Activated CD8-positive, alpha-beta memory T cell treated with anti-CD3 and anti-CD28 coated beads, Interleukin-2, amount 50 U/mL, for 48 hours (primary cell): ENCODE measurements around the gene DBP.

Source experiments
- DNase-seq: peaks from one replicate; pipeline ENCODE4 v3.0.0-alpha.2; 2020

The DBP gene

DNA sequence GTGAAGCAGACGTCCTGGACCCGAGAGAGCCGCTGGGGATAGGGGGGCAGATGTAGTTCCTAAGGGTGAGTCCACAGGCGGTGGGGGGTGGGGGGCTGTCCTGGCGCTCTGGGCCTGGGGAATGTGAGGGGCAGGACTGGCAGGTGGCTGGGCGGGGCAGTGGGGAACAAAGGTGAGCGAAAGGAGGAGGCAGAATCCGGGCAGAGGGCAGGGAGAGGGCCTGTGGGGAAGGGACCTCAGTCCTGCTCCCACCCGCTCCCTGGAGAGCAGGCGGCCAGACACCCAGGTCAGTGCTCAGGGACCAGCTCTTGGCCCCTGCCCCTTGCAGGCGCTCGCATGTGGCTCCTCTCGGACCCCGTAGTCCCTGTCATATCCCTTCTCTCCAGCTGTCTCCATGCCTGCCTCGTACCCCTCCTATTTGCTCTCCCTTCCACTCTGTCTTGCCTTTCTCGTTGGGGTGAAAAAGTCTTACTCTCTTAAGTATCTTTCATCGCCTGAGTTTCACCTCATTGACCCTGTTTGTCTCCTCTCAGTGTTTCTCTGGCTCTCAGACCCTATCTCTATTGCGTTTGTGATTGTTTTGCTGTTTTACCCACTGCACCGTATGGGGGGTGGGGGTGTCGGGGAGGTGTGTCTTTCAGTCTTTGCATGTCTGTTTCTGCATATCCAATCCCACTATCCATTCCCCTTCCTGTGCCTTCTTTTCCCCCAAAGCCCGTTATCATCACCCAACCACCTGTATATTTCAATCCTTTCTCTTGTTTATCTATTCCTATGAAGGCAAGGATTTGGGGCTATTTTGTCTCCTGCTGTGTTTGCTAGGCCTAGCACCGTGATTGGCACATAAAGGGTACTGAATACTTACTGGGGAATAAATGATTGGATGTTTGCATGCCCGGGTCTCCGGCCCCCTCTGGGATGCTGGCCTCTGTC, 12.1 kb downstream of the DBP start:
- DNase-seq, result no peak

DNA sequence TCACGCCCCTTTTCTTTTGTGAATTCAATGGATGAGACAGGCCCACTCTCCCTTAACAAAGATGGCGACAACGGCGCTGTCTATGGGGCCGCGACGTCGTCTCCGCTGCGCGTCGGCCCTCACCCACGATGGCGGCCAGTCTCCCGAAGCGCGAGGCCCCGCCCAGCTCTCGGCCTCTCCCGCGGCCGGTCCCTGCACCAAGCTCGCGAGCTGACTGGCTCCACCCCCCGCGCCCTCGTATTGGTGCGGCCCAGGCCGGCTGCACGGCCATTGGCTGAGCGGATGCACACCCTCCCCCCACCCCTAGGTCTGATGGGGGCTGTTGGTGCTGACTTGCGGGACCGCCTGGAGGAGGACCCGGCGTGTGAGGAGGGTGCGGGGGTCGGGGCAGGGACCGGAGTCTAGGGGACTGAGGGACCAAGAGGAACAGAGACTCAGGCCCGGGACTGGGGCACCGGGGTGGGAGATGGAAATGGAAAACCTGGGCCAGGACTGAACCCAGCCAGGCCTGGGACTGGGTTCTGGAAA, 13.0 kb downstream of the DBP start:
- peak; percentile 98 for DNase-seq

DNA sequence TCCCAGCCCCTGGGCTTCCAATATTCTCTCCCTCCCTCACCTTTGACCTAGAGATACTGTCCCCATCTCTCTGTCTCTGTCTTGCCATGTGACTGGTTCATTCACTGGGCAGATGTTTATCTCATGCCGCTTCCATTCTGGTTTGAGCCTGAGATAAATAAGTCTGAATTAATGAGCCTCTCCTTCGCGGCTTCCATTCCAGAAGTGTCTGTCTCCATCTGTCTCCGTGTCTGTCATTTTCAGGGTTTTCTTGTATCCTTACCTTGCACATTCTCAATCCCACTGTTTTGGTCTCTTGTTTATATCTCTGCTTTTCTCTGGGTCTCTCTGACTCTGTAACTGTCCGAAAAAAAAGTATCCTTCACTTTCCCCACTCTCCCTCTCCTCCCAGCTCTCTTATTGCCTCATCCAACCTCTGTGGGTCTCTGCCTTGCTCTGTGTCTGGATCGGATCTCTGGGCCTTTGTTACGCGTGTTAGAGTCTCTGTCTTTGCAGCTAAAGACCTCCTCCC, 13.6 kb downstream of the DBP start:
- DNase-seq, result no peak

DNA sequence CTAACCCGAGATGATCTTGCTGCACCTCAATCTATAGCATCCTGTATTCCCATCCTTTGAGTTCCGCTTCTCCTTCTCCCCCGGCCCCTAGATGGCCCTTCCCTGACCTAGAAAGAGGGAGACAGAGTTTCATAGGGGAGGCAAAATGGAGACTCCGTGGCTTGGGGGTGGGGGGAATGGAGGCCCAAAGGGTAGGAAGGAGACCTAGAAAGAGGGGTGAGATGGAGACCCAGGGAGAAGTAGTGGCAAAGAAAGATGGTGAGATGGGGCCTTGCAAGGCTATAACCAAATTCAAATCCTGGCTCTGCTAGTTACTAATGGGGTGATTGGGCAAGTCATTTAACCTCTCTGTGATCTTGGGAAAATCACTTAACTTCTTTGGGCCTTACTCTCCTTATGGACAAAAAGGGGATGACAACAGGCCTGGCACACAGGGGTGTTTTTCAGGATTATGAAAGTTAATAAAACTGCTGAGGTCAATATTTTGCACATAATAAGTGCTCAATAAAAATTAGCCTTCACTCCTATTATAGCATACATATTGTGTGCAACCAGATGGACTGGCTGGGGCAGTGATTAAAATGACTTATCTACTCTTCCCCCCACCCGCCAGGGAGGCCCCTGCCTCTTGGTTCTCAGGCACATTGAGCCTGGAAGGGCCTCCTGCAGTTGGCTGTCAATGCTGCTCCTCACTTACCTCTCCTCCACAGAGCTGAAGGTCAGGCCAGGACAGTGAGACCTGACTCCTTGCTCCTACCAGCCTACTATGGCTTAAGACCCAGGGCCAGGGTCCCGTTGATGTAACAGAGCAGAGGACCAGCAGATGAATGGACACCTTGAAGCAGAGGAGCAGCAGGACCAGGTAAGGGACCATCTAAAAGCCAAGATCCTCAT, 17.2 kb downstream of the DBP start:
- DNase-seq, result no peak

DNA sequence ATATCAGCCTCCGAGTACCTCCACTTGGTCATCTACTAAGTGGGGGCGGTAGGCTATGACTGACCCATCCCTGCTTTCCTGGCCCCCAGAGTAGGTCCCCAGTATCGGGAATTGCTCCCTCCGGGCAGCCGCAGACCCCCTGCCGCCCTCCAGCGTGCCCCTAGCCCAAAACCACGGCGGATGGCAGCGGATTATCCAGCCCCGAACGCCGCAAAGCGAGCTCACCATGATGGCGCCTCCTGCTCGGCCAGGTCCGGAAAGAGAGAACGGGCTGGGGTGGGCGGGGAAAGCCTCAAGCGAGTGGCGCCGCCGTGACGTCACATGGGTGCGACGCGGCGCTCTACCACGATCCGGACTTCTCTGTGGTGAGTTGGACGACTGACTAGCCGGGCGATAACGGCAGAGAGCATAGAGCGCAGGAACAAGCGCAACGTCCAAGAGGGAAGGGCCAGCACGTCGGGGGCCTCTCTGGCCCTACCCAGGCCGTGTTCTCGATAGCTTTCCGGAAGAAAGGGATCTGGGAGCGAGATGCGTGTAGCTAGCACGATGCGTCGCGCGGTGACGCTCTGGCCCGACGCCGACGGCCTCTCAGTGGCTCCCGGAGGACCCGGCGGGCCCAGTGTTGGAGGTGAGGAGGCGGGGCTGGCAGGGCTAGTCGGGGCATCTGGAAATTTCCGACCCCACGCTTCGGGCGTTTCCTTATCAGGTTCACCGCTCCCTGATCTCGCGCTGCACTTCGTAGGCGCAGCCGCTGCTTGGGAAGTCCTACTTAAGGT, 18.1 kb downstream of the DBP start, which contains the start of the genes RPL18 and SPHK2:
RPL18 (minus strand) TSS at position 263 of the 776 bp plus-strand sequence; CDS start at position 228, 35 bp downstream.
SPHK2 (plus strand) TSS at position 591 of the 776 bp plus-strand sequence. CDS start 1,009 bp downstream, outside the sequence.
- DNase-seq, result peak; percentile 98

DNA sequence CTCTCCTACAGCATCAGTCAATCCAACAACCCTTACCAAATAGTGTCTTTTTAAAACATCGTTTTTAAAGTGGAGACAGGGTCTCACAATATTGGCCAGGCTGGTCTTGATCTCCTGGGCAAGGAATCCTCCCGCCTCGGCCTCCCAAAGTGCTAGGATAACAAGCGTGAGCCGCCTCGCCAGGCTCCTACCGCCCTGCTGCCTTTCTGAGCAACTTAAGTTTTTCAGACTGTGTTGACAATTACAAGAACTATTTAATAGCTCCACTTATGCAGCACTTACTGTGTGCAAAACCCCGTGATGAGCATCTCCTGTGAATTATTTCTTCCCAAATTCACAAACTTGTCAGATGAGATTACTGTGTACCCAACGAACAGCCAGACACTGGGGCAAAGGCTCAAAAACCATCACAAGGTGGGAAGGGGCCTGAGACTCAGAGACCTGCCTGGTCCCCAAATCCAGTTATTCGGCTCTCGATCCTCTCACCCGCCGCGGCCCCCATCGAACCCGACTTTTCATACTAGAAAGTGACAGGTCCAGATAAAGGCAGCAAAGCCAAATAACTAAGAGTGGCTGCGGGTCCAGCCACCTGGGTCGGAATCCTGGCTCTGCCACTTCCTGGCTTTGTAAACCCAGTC, 18.8 kb downstream of the DBP start:
- DNase-seq, result no peak

DNA sequence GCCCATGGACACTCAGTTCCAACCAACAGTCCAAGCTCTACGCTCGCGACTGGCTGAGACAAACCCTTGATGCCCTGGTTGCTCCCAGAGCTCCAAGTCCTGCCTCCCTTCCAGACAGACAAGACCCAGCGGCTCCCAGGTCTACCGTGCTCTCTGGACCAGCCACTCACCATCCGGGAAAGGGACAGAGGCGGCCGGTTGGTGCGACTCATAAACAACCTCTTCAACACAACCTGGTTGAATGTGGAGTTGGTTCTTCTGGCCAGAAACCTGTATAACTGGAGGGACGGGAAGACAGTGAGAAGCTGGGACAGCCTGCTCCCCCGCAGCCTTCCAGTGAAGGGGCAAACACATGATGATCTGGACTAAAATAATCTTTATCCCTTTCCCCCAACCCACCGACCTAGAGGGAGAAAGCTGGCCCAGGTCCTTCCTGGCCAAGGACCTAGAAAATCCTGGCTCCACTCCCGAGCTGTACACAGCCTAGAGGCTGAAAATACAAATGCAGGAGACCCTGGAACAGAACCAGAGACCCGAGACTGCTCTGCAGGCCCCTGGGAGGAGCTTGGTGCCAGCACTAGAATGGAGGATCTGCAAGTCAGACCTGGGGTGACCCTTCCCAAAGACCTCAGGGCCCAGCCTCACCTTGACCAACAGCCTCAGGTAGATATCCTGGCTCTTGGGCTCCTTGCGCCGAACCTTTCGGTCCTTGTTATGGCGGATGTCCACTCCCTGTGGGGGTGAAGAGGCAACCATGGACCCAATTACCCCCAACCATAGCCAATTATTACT, 19.8 kb downstream of the DBP start:
- no peak for DNase-seq

DNA sequence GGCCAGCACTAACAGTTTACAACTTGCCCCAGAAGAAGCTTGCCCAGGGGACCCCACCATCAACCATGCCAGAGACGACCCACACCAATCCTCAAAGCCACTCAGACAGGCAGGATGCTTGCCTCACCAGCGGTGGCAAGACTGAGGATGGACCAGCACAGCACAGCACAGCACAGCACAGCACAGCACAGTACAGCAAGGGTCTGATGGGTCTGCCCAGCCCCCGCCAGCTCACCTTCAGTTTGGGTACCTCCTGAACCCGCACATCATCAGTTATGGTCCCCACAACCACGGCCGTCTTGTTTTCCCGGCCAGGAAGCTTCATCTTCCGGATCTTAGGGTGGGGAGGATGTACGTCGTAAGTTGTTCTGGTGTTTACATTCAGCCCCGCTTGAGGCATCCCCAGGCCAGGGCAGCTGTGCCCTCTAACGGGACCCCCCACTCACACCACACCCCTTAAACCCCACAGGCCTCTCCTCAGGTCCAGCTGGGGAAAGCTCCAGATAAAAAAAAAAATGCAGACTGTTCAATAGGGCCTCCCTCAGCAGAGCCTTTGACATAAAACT, 20.6 kb downstream of the DBP start:
- DNase-seq, result no peak

DNA sequence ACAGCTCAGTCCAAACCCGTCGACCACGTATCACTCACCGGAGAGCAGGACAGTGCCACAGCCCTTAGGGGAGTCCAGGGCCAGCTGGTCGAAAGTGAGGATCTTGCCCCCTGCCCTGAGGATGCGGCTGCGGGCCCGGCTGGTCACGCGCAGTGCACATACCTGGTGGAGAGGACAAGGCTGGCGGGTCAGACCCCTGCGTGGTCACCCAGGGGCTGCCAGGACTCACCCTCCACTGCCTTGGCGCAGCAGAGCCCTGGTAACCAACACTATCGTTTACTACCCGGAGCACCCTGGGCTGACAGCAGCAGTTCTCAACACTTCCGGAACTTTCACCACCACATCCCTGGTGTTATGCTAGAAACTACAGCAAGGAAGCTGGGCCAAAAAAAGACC, 21.1 kb downstream of the DBP start:
- no peak for DNase-seq

DNA sequence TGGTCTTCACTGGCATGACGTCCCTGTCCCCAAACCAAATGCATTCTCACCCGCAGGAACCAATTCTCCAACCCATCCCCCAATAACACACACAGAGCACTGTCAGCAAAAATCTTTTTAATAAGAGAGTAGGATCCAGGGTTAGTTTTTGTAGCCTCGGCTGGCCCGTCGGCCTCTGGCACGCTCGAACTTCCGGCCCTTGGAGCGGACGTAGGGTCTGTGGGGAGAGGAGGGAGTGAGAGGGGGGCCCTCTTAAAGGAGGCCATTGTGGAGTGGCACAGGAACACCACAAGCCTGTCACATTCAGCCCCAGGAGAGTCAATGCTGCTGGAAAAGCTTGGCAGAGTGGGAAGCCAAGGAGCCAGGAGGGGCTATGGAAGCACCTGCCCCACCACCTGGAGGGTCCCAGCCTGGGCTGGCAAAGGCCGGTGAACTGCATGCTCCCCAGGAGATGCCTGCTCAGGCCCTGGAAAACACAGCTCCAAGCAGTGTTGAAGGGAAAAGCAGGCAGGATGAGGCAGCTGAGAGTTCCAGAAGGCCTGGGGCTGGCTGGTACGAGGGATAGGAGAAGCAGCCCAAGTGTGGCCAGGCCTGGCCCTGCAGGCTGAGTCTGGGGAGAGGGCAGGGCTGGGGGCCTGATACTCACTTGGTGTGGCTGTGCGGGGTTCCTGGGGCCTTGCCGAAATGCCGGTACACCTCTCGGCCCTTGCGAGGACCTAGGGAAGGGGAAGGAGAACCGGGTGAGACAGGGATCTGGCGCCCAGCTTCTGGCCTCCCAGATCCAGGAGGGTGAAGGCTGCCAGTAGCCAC, 21.7 kb downstream of the DBP start:
- DNase-seq, result peak; percentile 54

DNA sequence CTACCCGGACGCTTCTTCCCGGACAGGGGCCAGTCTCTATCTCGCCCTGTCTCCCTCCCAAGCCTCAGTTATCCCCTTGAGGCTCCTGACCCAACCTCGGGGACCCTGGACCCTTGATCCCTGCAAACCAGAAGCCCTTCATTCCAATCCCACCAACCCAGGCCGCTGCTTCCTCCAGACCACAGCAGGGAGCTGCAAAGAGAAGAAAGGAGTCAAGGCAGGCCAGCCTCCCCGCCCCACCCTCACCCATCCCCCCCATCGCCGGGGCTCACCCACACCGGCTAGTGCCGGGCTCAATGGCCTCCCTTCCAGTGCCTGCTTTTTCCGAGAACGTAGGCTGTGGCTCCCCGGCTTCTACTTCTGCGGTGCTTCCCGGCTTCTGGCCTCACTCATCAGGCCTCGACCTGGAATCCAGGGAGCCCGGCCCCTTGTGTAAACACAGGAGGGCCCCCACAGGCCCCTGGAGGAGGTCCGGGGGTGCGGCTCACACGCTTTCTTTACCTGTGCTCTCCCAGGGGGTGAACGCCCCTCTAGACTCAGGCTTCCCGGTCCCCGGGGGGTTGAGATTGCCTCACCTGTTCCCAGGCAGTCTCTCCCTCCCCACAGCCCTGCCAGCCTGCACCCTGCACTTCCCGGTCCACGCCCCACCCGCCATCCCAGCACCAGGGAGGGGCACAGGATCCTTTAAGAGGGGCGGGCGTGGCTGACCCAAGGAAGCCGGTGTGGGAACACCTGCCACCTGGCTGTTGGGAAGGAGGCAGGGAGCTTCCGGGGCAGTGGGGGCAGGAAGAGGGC, 22.5 kb downstream of the DBP start, which contains the start of gene FAM83E:
FAM83E (minus strand) TSS at position 641 of the 795 bp plus-strand sequence. CDS start 1,704 bp downstream, outside the sequence.
- peak; percentile 75 for DNase-seq

DNA sequence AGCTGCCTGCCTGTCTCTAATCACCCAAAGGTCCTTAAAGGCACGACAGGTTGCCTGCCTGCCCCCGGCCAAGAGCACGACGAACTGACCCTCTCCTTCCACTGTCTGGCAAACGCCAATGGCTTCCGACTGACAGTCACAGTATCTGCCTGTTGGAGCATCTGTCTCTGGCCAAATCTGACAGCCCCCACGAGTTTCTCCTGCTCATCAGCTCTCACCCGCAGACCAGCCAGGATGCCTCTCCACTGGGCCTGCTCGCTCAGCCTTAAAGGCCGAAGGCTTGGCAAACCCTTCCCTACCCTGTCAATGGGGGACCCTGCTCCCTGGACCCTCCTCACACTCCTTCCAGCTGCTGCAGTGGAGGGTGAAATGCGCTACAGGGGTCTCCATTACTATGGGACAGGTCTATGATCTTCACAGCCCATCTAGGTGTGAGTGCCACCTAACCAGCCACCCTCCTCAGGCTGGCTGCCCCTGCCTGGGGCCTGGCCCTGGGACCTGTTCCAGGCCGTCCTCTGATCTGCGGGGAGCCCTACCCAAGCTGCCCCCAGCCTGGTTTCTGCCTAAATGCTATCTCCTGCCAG, 23.2 kb downstream of the DBP start:
- peak; percentile 80 for DNase-seq

DNA sequence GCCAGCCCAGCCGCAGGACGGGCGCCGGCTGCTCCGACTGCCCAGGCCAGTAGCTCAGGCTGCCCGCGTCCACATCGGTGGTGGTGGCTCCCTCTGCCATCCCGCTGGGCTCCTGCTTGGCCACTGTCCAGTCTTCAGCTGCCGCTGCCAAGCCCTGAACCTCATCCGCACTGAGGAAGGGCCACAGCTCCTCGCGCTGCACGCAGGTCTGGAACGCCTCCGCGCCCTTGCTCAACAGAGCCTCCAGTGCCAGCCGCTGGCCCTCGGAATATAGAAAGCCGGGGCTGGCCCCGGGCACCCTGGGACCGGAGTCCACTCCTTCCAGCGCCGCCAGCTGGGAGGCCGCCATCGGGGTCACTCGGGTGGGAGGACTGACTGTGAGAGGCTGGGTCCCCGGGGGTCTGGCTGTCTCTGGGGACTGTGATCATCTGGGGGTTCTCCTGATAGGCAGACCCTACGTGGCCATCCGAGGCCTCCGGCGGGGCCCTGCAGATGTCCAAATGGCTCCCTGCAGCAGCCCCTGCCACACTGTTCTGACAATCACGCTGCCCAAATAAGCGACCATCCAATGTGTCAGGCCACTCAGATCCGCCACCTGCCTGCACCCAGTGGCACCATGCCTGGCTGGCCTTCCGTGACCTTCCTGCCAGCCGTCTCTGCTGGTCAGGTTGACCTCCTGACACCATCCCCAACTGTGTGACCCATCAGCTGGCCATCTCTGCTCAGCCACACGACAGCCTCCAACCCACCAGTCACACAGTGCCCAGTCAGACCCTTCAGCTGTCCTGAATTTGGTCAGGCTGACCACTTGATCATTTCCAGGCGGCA, 23.9 kb downstream of the DBP start:
- peak; percentile 76 for DNase-seq

DNA sequence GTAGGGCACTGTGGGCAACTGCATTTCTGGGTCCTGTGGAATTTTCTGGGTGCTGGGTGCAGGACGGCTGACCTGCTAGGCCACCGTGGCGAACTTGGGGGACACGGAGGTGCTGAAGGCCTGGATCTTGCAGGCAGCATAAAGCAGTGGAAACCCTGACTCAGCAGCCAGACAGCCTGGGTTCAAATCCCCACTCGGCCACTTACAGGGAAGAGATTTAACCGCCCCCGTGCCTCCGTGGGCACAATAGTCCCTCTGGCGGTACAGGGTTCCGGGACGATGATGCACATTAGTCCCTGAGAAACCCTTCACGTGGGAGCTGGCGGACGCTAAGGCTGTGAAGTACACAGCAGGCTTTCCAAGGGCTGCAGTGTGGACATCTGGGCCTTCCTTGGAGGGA, 25.3 kb downstream of the DBP start:
- DNase-seq, result no peak

DNA sequence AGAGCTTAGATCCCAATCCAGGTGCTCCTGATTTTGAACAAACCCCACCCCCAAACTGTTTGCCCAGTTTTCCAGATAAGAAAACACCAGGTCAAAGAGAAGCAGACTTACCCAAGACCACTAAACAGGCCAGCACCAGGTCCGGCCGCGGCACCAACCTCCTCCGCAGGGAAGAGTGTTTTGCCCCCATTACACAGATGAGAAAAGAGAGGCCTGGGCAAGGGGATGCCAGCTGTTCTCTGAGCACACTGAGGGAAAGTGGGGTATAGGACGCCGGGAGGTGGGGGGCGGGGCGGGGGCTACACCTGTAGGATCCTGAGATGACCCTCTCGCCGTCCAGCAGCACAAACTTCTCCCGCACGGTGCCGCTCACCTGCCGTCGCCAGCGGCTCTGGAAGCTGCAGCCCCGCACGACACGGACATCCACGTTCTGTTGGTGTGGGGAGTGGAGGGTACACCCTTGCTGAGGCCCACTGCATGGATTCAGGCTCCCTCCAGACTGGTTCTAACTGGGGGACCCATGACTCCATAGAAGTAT, 27.5 kb downstream of the DBP start:
- DNase-seq, result no peak

DNA sequence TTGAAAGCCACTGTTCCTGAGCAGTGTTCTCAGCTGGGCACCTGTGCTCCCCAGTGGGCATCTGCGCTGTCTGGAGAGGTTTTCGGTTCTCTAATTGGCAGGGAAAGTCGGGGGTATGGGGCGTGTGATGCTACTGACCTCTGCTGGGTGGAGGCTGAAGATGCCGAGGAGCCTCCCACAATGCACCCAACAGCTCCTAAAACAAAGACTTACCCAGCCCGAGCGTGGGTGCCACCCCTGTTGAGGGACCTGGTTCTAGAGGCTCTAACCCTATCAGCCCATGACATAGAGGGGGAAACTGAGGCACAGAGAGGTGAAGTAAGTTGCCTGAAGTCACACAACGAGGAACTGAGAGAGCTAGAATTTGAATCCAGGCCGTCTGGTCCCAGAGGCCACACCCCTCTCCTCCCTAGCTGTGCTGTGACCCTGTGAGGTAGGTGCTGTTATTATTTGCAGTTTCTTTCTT, 28.3 kb downstream of the DBP start:
- no peak for DNase-seq

DNA sequence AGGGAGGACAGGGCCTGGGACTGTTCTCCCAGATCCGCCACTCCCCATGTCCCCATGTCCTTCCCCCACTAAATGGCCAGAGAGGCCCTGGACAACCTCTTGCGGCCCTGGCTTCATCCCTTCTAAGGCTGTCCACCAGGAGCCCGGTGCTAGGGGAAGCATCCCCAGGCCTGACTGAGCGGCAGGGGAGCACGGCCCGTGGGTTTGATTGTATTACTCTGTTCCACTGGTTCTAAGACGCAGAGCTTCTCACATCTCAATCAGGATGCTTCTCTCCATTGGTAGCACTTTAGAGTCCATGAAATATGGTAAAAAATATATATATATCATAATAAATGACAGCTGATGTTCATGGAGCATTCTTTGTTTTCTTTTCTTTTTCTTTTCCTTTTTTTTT, 29.8 kb downstream of the DBP start:
- DNase-seq, result no peak
